Retinal pigment epithelial cell (primary cell): ENCODE results near the gene NR3C1.

Experiments used
- DNase-seq: peaks from one replicate; pipeline ENCODE4 v3.0.0-alpha.2; 2010; ENCODE audit warnings: low read depth
- H3K4me3 ChIP-seq: 2 replicates; pipeline ENCODE4 v1.5.1; 2011; ENCODE audit warnings: mild to moderate bottlenecking, low read length, control low read depth, moderate library complexity
- TF ChIP-seq, protein P1 (sequence below): conservative IDR thresholded peaks from 2 replicates; pipeline ENCODE4 v1.5.1; 2011; ENCODE audit warnings: low read depth, low read length, control low read depth, inconsistent platforms

The NR3C1 gene

DNA sequence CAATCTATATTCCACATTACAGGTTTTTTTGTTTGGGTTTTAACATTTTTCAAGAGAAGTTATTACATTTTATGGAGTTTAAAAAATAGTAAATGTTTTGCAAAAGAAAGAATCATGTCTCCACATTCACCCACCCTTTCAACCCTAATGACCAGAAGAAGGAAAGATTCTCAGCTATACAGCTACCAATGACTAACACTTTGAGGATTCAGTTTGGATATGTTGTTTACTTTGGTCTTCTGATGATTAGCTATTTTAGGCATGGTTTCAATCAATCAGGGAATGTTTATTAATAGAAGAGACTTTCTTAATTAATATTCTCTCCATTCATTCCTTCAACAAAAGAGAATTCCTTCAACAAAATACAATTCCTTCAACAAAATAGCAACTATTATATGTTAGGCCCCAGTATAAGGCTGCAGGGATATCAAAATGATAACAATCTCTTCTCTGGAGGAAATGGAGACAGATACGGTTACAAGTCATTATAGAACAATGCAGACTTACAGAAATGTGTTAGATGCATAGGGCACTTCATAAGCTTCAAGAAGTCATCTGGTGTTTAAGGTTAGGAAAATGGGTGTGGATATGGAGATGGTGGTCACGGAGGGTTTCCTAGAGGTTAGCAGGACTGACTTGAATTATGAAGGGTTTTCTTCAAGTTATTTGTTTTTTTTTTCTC is 9.3 kb upstream of the NR3C1 start:
- no peak for DNase-seq
- no peak overlapping the region for H3K4me3 ChIP-seq
- TF ChIP-seq, protein P1, sequence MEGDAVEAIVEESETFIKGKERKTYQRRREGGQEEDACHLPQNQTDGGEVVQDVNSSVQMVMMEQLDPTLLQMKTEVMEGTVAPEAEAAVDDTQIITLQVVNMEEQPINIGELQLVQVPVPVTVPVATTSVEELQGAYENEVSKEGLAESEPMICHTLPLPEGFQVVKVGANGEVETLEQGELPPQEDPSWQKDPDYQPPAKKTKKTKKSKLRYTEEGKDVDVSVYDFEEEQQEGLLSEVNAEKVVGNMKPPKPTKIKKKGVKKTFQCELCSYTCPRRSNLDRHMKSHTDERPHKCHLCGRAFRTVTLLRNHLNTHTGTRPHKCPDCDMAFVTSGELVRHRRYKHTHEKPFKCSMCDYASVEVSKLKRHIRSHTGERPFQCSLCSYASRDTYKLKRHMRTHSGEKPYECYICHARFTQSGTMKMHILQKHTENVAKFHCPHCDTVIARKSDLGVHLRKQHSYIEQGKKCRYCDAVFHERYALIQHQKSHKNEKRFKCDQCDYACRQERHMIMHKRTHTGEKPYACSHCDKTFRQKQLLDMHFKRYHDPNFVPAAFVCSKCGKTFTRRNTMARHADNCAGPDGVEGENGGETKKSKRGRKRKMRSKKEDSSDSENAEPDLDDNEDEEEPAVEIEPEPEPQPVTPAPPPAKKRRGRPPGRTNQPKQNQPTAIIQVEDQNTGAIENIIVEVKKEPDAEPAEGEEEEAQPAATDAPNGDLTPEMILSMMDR = no peak

DNA sequence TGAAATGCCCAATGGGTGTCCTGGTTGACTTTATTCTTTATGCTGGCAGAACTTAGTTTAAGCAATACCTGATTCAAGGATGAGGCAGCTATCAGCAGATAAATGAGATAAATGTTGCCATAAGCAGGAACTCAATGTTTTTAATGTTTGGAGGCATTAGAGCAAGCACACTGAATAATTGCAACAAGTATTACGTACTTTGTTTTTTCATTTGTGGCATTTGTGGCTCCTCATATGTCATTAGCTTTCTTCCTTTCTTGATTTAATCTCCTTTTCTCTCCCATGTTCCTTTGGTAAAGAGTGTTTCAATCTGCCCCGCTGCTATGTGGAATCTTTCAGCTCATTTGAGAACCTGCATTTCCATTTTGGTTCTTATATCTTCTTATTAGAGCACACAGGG is 6.4 kb upstream of the NR3C1 start:
- TF ChIP-seq, protein P1 = no peak
- no peak overlapping the region for H3K4me3 ChIP-seq
- no peak for DNase-seq

DNA sequence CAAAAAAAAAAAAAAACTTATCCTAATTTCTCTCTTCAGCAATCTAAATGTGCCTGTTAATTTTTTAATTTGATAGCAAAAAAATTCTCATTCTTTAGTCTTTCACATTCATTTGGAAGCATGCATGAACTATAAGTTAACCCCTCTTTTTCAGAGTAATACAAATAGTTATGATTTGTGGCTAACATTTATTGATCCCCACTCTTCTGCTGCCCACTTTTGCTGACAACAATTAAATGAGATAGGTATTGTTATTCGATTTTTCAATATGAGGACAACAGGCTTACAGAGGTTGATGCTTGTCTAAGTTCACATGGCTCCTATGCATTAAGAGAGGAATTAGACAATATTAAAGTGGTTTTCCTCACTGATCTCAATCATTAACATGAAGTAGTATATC is 2.9 kb upstream of the NR3C1 start:
- no peak for DNase-seq
- H3K4me3 ChIP-seq = no peak overlapping the region
- TF ChIP-seq, protein P1 = no peak

DNA sequence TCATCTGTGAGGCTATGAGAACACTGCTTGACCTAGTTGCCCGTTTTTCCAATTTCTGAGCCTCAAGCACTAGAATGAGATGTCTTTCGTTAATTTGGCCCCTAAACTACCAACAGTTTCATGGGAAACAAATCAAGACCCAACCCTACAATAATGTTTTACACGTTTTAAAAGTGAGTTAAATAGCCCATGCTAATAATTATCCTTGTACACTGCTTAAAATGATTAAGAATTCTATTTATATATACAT is 2.3 kb upstream of the NR3C1 start:
- DNase-seq = no peak
- TF ChIP-seq, protein P1 = no peak
- H3K4me3 ChIP-seq = peak overlapping the region; percentile 86

DNA sequence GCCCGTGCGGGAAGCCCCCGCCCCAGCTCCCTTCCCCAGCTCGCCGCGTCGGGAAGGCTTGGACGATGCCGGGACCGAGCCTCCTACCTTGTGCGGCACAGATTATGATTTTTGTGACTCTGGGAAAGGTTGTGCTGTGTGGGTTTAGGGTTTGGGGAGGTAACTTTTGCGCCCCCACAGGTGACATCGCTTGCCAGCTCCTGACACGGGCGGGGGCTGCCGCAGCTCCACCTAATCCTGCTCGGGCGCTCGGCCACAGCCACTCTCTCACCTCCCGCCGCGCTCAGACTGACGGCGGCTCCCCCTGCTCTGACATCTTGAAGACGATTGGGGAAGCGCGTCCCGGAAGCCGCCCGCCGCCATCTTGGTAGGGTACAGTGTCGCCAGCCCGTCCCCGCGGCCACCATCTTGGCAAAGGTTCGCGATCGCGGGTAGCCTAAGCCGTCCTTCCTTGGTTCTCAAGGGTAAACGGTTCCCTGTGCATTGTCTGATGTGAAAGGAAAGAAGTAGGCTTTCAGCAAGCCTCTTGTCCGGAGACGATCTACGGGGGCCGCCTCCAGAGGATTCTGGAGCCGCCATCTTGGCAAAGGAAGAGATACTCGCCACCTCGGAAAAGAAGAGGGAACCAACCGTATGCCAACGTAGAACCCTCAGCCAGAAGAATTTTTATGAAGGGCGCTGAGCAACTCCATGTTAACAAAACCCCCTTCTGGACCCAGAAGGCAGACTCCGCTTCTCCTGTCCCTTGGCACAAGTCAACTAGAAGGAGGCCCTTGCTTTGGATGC is 1.8 kb upstream of the NR3C1 start:
- H3K4me3 ChIP-seq = peak overlapping the region; percentile 86
- TF ChIP-seq, protein P1 = no peak
- no peak for DNase-seq

DNA sequence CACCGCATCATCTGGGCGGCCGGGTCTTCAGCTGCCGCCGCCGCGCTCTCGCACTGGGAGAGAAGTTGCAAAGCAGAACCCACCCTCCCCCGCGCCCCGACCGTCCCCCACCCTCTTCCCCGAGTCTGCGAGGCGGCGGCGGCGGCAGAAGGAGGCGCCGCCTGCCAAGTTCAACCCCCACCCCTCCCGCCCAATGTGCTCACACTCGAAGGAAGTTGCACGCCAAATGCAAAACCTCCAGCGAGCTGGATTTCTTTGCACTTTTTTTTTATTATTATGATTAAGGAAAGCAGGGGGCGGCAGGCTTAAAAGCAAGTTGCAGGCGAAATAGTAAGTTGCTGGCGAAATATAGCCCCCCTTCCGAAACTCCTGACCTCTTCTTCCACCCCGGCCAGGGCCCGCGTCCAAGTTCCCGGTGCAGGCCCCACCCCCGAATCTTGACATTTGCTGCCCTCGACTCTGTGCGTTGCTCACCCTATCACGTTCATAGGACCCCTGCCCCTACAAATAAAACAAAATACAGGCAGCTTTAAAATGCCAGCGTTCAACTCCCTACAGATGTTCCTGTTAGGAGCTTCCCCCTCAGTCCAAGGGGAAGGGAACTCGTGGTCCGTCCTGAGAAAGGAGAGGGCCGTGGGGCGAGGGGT is 1.1 kb upstream of the NR3C1 start:
- peak; percentile 61 for DNase-seq
- peak overlapping the region; percentile 86 for H3K4me3 ChIP-seq
- TF ChIP-seq, protein P1 = no peak

DNA sequence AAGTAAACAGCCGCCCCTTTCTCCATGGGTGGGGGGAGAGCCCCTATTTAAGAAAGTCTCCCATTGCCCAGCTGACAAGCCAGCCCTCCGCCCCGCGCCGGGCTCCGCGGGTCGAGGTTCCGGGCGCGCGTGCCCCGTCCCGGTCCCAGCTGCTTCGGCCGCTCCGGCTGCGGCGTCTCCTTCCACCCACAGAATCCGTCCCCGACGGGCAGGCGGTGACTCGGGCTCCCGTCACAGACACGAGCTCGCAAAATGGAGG is 223 bp downstream of the NR3C1 start:
- DNase-seq = no peak
- TF ChIP-seq, protein P1 = no peak
- peak overlapping the region; percentile 58 for H3K4me3 ChIP-seq
